NCI-H2081 (cell line): Measurements from ENCODE around the gene MAP2K4.
A peak's percentile ranks its signal among the peaks of the same experiment; 100 is the strongest.

ENCODE experiments used
- DNase-seq, 2 experiments: peaks; one replicate each; lab custom pipeline; 2025; lab: John Stamatoyannopoulos, UW

Gene MAP2K4

GRCh38 chr17:12089809-12090384 lies 69.2 kb downstream of the MAP2K4 start:
- peak in 1 of 2 experiments; percentile 3 for DNase-seq

- DNase-seq = no peak
Observed at GRCh38 chr17:12094336-12094735, 73.7 kb downstream of the MAP2K4 start.

DNA sequence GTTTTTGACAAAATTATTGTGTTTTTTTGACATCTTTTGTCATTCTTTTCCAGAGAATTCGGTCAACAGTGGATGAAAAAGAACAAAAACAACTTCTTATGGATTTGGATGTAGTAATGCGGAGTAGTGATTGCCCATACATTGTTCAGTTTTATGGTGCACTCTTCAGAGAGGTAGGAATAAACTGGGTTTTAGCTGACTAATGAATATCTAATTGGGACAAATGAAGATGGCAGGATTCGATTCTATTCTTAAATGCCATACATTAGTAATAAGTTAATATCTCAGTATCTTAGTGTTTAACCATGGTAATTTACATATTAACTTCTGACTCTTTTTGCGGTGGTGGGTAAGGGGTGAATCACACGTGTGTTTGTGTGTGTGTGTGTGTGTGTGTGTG lies 74.8 kb downstream of the MAP2K4 start:
- no peak for DNase-seq

DNA sequence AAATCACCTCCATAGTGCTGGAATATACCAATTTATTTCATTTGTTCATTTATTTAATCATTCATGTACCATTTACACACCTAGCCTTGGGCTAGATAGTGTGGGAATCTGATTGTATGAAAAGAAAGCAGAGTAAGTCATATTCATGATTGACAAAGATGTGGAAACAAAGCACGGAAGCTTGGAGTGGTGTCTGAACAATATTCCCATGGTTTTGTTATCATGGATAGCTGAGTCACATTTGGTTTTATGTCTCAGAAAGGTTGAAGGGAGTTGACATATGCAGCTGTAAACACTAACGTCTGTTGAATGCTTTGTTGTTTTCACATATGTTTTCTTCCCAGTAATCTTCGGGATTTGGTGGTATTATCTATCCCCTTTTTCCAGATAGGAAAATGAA lies 76.6 kb downstream of the MAP2K4 start:
- DNase-seq = no peak

GRCh38 chr17:12098568-12098967 lies 77.9 kb downstream of the MAP2K4 start:
- DNase-seq = no peak

DNA sequence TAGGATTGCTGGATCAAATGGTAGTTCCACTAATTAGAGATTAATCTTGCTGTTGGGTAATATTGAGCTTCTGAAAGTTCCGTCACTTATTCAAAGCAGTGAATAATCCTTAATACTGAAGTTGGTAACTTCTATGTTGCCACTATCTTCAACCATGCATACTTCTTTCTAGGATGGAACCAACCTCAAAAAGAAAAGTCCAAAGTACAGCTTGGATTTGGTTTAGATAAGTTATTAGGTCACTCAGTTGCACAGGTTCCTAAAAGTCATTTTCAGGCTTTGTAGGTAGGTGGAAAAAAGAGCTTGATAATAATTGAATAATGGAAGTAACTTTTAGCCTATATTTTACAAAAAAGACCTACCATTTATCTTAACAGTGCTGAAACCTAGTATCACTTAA lies 78.7 kb downstream of the MAP2K4 start:
- no peak for DNase-seq

- DNase-seq = no peak
Observed at GRCh38 chr17:12104831-12105230, 84.2 kb downstream of the MAP2K4 start.

GRCh38 chr17:12107905-12108304 lies 87.2 kb downstream of the MAP2K4 start:
- DNase-seq = peak in 1 of 2 experiments; percentile 1

GRCh38 chr17:12110906-12111305 lies 90.2 kb downstream of the MAP2K4 start:
- DNase-seq = no peak

DNA sequence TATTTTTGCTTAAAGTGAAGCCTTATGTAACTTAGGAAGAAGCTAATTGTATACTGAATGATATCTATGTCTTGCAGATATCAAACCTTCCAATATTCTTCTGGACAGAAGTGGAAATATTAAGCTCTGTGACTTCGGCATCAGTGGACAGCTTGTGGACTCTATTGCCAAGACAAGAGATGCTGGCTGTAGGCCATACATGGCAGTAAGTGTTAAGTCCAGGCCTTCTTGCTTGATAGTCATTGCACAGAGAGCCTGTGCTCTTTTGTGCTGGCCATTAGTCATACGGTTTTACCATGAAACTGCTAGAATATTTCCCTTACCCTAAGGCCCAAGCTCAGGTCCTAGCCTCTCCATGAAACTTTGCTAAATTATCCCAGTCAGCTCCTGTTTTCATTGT lies 92.5 kb downstream of the MAP2K4 start:
- DNase-seq = no peak

DNA sequence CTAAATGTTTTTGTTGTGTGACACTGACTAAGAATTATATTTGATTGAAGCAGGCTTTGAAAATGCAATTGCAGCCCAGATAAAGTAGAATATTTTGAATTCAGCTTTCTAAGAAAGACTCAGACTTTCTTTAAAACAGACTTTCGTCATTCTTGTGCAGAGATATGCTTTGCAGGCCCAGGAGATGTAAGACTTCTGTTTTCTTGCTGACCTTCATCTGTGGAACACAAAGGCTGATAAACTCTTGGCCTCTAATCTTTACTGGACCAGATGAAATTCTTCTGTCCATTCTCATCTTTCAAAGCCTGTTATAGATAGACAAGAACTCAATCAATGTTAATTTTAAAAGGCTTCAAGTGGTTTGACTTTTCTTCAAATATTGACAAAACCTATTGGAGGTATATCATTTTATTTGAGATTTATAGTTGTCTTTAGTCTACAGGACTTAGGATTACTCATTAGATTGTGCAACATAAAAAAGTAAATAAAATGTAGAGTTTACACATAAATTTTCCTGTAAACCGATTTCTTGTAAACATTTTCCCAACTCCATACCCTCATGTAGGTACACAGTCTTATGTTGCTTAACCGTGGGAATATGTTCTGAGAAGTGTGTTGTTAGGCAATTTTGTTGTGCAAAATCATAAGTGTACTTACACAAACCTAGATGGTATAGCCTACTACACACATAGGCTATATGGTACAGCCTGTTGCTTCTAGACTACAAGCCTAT lies 94.2 kb downstream of the MAP2K4 start:
- no peak for DNase-seq

- DNase-seq = no peak
Observed at GRCh38 chr17:12116143-12116542, 95.5 kb downstream of the MAP2K4 start.

GRCh38 chr17:12118617-12119016 lies 97.9 kb downstream of the MAP2K4 start:
- DNase-seq = no peak

DNA sequence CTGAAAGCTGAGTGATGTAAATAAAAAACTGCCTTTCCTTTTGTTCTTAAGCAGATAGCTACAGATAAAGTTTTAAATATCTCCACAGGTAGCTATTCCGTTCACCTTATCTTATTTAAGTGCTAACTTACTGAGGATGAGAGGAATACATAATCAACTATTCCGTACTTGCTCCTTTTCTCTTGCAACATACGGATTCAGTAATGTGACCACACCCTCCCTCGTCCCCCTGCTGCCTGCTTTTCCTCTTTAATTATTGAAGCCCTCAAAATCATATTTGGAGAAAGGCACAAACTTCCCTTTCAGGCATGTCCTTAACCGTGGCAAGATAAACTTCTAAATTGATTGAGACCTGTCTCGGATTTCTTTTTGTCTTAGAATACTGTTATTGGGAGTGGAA lies 101.4 kb downstream of the MAP2K4 start:
- DNase-seq = no peak

- DNase-seq = no peak
Observed at GRCh38 chr17:12127177-12127576, 106.5 kb downstream of the MAP2K4 start.

DNA sequence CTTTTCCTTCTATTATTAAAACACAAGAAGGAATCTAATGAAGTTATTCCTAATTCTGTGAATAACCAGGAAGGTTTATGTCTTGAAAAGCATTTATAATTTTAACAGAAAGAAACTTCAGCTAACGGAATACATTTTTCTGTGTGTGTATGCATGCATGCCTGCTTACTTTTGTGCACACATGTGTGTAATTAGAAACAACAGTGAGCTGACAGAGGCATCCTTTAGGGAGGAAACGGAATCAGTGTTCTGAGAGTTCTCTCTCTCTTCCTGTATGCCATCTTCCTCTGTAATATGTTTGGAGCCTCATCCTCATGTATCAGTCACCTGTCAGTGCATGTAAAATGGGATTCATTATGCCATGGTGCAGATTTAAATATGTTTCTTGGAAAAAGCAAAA lies 107.0 kb downstream of the MAP2K4 start:
- no peak for DNase-seq

DNA sequence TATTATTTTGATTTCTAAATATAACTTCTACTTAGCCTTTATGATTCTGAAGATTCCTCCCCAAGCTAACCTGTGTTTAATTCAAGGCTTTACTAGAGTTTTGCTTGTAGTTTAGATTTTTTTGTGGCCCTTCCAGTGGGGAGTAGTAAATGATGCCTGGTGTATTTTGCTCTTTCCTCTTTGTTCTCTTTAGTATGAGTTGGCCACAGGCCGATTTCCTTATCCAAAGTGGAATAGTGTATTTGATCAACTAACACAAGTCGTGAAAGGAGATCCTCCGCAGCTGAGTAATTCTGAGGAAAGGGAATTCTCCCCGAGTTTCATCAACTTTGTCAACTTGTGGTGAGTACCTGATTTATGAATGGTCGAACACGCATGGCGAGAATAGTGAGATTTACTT lies 108.3 kb downstream of the MAP2K4 start:
- no peak for DNase-seq

DNA sequence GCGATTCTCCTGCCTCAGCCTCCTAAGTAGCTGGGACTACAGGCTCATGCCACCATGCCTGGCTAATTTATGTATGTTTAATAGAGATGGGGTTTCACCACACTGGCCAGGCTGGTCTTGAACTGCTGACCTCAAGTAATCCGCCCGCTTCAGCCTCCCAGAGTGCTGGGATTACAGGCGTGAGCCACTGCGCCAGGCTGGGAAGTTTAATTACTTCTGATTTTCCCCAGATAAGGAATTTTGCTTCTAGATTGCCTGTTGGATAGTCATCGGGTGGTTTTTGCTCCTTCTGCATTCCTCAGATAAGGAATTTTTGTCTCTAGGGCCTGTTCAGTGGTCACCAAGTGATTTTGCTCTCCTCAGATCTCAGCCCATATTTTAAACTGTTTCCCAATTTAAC lies 112.5 kb downstream of the MAP2K4 start:
- no peak for DNase-seq

GRCh38 chr17:12134101-12134500 lies 113.4 kb downstream of the MAP2K4 start:
- no peak for DNase-seq

DNA sequence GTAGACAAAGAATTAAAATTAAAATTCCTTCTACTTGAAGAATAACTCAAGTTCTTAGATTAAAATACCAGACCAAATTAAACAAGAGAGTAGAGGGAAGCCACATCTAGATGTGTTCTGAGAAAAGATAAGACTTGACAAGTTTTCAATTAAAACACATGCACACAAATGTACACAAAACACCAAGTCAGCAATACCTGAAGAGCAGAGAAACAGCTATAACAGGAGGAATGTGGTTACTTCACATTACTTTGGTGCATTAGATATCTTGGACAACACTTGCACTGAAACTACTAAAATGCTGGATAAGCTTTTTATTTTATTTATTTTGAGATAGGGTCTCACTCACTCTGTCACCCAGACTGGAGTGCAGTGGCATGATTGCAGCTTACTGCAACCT lies 113.9 kb downstream of the MAP2K4 start:
- DNase-seq = no peak

GRCh38 chr17:12136243-12136642 lies 115.6 kb downstream of the MAP2K4 start:
- DNase-seq = no peak

DNA sequence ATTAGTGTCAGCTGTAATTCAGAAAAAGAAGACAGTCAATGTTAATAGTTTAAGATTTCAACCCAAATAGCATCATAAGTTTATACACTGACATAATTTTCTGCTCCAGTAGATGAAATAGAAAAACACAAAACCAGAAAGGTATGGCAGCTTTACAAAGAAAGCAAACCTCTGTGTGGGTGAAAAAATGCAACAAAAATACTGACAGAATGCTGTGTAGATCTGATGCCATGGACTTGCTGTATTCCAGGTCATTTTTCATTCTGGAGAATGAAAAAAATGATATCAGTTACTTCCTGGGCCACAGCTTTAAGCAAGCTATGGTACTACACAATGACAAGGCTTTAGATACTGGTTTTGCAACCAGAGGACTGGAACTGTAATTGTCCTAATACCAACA lies 116.0 kb downstream of the MAP2K4 start:
- DNase-seq = no peak

DNA sequence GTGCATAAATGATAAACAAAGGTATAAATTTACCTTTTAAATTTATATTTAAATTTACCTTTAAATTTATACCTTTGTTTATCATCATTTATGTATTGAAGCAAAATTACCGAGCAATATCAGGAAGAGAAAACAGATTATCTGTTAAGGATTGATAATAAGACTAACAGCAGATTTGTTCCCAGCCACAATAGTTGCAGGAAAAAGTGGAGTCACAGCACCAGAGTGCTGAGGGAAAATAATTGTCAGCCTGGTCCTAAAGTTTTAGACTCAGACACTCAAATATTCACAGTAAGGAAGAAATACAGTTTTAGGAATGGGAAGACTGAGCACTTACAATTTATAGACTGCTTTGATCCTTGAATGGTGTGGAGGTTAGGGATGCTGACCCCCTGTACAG lies 117.2 kb downstream of the MAP2K4 start:
- no peak for DNase-seq

DNA sequence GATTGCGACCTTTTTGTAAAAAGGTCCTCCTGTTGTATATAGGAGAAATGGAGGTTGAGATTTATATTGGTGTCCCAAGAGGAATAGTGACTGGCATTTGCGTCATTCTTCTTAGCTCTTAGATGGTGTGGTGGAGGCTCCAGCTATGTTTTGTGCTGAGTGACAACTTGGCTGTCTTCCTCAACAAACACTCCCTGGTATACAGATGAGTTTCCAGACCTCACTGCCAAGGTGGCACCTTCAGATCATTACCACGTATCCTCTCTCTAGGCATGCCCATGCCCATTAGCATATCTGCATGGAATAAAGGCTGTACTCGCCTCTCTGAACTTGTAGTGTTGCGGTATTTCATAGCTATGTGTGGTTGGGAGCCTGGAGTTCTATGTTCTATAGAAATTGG lies 120.0 kb downstream of the MAP2K4 start:
- DNase-seq = no peak
